Measurements from ENCODE around the gene LIPT2.
A peak's percentile ranks its signal among the peaks of the same experiment; 100 is the strongest.
"Not testable (repeated sequence)": the region's sequence is repeated elsewhere in the genome, so short reads cannot be mapped to it uniquely, and the experiment has no call there.

The LIPT2 gene

GRCh38 chr11:74492974-74493790, at the start of gene LIPT2:
Gene LIPT2 (minus strand): TSS chr11:74493724. CDS start chr11:74493703, 21 bp downstream.
- peak; percentile 100 for DNase-seq

GRCh38 chr11:74541466-74541865, 47.9 kb upstream of the LIPT2 start:
- no peak for DNase-seq

- DNase-seq, result no peak
These were observed 46.7 kb upstream of the LIPT2 start for GRCh38 chr11:74540270-74540669.

GRCh38 chr11:74538680-74539079, 45.2 kb upstream of the LIPT2 start:
- DNase-seq, result no peak

GRCh38 chr11:74535371-74536160, 42.0 kb upstream of the LIPT2 start:
- DNase-seq, result no peak

- not testable (repeated sequence) for DNase-seq
These were observed 41.4 kb upstream of the LIPT2 start for GRCh38 chr11:74534946-74535275.

- no peak for DNase-seq
These were observed 40.9 kb upstream of the LIPT2 start for GRCh38 chr11:74534216-74534945.

- DNase-seq, result no peak
These were observed 39.9 kb upstream of the LIPT2 start for GRCh38 chr11:74533421-74533820.

GRCh38 chr11:74532501-74533246, 39.1 kb upstream of the LIPT2 start:
- no peak for DNase-seq

GRCh38 chr11:74524978-74525377, 31.5 kb upstream of the LIPT2 start:
- no peak for DNase-seq

GRCh38 chr11:74524501-74524900, 31.0 kb upstream of the LIPT2 start:
- peak; percentile 9 for DNase-seq

- DNase-seq, result no peak
These were observed 29.3 kb upstream of the LIPT2 start for GRCh38 chr11:74522776-74523175.

- no peak for DNase-seq
These were observed 28.2 kb upstream of the LIPT2 start for GRCh38 chr11:74521666-74522252.

GRCh38 chr11:74520927-74521665, 27.6 kb upstream of the LIPT2 start:
- no peak for DNase-seq

- DNase-seq, result no peak
These were observed 26.8 kb upstream of the LIPT2 start for GRCh38 chr11:74520316-74520715.

- DNase-seq, result no peak
These were observed 26.2 kb upstream of the LIPT2 start for GRCh38 chr11:74519710-74520109.

GRCh38 chr11:74517592-74517991, 24.1 kb upstream of the LIPT2 start:
- DNase-seq, result not testable (repeated sequence)

GRCh38 chr11:74507582-74507981, 14.1 kb upstream of the LIPT2 start:
- DNase-seq, result no peak

- DNase-seq, result no peak
These were observed 13.3 kb upstream of the LIPT2 start for GRCh38 chr11:74506823-74507222.

GRCh38 chr11:74505911-74506310, 12.4 kb upstream of the LIPT2 start:
- DNase-seq, result no peak

- peak; percentile 36 for DNase-seq
These were observed 10.7 kb upstream of the LIPT2 start for GRCh38 chr11:74504100-74504691.
